Activated B cell treated with CpG ODN at 0.5 μM for 24 hours (primary cell): ENCODE data around the gene ZBTB5. TPM values are rescaled to one million over a fixed set of nuclear protein-coding genes. Genes with fewer than 3 reads are reported as not detected.
"Not testable (repeated sequence)": the region's sequence is repeated elsewhere in the genome, so short reads cannot be mapped to it uniquely, and the experiment has no call there.

Experiments used
- ATAC-seq: fragments of 200-7000 bp; cut with Tn5 transposase; one replicate; pipeline ENCODE4 v1.10.0; 2021; ENCODE audit warnings: low read depth, mild to moderate bottlenecking, moderate library complexity
- CTCF ChIA-PET: fragments of 350-600 bp; sonication (Branson Sonifier 250); formaldehyde crosslinking; loops from one replicate; lab custom pipeline; 2021; ENCODE audit warnings: antibody characterized with exemption; lab: Charles Lee
- POLR2A ChIA-PET: fragments of 350-600 bp; sonication (Branson Sonifier 250); formaldehyde crosslinking; loops from one replicate; lab custom pipeline; 2021; ENCODE audit warnings: antibody characterized with exemption; lab: Charles Lee
- DNase-seq: peaks from one replicate; pipeline ENCODE4 v3.0.0; 2022
- H3K27ac Mint-ChIP-seq: one replicate; pipeline ENCODE4 v1.8.0; 2020; ENCODE audit warnings: mixed read lengths
- H3K27me3 Mint-ChIP-seq: one replicate; pipeline ENCODE4 v1.8.0; 2021; ENCODE audit warnings: mixed read lengths
- H3K36me3 Mint-ChIP-seq: one replicate; pipeline ENCODE4 v1.8.0; 2021; ENCODE audit warnings: low read depth, mixed read lengths
- H3K4me1 Mint-ChIP-seq: one replicate; pipeline ENCODE4 v1.8.0; 2021; ENCODE audit warnings: mixed read lengths
- H3K4me3 Mint-ChIP-seq: one replicate; pipeline ENCODE4 v1.8.0; 2020; ENCODE audit warnings: mild to moderate bottlenecking, mixed read lengths
- H3K9me3 Mint-ChIP-seq: one replicate; pipeline ENCODE4 v1.8.0; 2020; ENCODE audit warnings: mixed read lengths
- CTCF ChIP-seq: fragments of 200-600 bp; IDR thresholded peaks from one replicate; pipeline ENCODE4 v1.8.0; 2022; ENCODE audit warnings: antibody characterized with exemption, mild to moderate bottlenecking
- intact Hi-C: fragments of 100-400 bp; cut with micrococcal nuclease; formaldehyde crosslinking; loops from one replicate; pipeline ENCODE4 v1.15.1; 2024
- total RNA-seq: library from RNA; stranded (reverse); gene quantifications from 2 replicates; pipeline ENCODE4 v1.2.3, GENCODE V29; 2022

Gene ZBTB5
- 26.5 and 28.1 TPM in 2 replicates for total RNA-seq

- Mint-ChIP-seq H3K27ac (peak within 1 kb of the TSS; percentile 98), H3K27me3 (no peaks in the 10 kb centered on the region), H3K36me3 (peaks cover 28% of the 10 kb centered on the region), H3K9me3 (no peaks in the 10 kb centered on the region), H3K4me3 (peak within 1 kb of the TSS; percentile 98), H3K4me1 (peaks cover 36% of the 10 kb centered on the region)
- ChIA-PET CTCF (interaction anchor here (0.5 kb wide), 1 partner anchor 905 kb away, joined by 3 read pairs; no protein-coding TSS in a partner anchor), POLR2A (interaction anchor here (0.6 to 2.5 kb wide), 29 partner anchors 11 to 806 kb away, joined by 3 to 25 read pairs (median 4); partner anchors contain the start of genes EXOSC3, FBXO10, GRHPR and POLR1E)
- ATAC-seq (peak; percentile 76), DNase-seq (peak; percentile 93)
- intact Hi-C loops, result loop anchor here (1.0 kb wide), 1 partner anchor 20 kb away; the partner anchor contains the start of gene POLR1E
- no peak for TF ChIP-seq CTCF
These were observed at the start of gene ZBTB5 for GRCh38 chr9:37465249-37466036. TSS of gene ZBTB5 (minus strand) at chr9:37465450. CDS start at chr9:37442551, 22,899 bp downstream.

- ChIA-PET CTCF (no interaction called here), POLR2A (interaction anchor here (0.6 kb wide), 1 partner anchor 1183 kb away, joined by 5 read pairs; no protein-coding TSS in a partner anchor)
- ATAC-seq (no peak), DNase-seq (no peak)
- no peaks in the 10 kb centered on the region for H3K9me3 Mint-ChIP-seq
- TF ChIP-seq CTCF, result no peak
- H3K36me3 Mint-ChIP-seq, result peaks cover 67% of the 10 kb centered on the region
- H3K4me1 Mint-ChIP-seq, result peaks cover 8% of the 10 kb centered on the region
- H3K27me3 Mint-ChIP-seq, result no peaks in the 10 kb centered on the region
- H3K27ac Mint-ChIP-seq, result no peak overlapping the region
- H3K4me3 Mint-ChIP-seq, result no peak overlapping the region
- intact Hi-C loops, result no loop called here
These were observed 49.7 kb upstream of the ZBTB5 start for GRCh38 chr9:37514999-37515398.

- POLR2A ChIA-PET, result interaction anchor here (0.6 kb wide), 1 partner anchor 1182 kb away, joined by 5 read pairs; no protein-coding TSS in a partner anchor
- ATAC-seq, H3K9me3 Mint-ChIP-seq, H3K27ac Mint-ChIP-seq, H3K4me3 Mint-ChIP-seq, intact Hi-C loops, DNase-seq, CTCF ChIA-PET, H3K27me3 Mint-ChIP-seq, H3K4me1 Mint-ChIP-seq: not testable (repeated sequence)
- peaks cover 64% of the 10 kb centered on the region for H3K36me3 Mint-ChIP-seq
These were observed 49.2 kb upstream of the ZBTB5 start for GRCh38 chr9:37514415-37514814.

DNA sequence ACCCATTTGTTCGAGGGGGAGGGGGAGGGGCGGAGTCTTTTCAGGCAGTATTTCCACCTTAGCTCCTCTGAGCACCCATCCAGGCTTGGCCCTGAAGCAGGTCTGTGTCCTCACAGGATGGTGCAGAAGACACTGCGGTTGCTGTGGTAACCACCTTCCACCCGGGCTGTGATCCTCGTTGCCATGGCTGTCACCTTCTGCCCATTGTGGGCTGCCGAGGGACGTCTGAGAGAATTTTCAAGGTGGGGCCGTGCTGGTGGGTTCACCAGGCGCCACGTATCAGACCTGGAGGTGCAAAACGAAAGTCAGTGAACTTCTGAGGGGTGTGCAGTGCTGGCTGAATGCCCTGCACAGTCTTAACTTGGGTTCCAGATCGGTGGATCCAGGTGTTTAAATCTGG is 47.2 kb upstream of the ZBTB5 start:
- ChIA-PET CTCF (no interaction called here), POLR2A (no interaction called here)
- no peak overlapping the region for H3K4me3 Mint-ChIP-seq
- H3K4me1 Mint-ChIP-seq, result peaks cover 8% of the 10 kb centered on the region
- no peak overlapping the region for H3K27ac Mint-ChIP-seq
- no peaks in the 10 kb centered on the region for H3K9me3 Mint-ChIP-seq
- no peak for TF ChIP-seq CTCF
- peaks cover 62% of the 10 kb centered on the region for H3K36me3 Mint-ChIP-seq
- intact Hi-C loops, result no loop called here
- H3K27me3 Mint-ChIP-seq, result no peaks in the 10 kb centered on the region
- DNase-seq (no peak), ATAC-seq (no peak)

- DNase-seq (no peak), ATAC-seq (peak; percentile 78)
- TF ChIP-seq CTCF, result no peak
- intact Hi-C loops, result no loop called here
- POLR2A ChIA-PET, result interaction anchor here (0.7 kb wide), 1 partner anchor 15 kb away, joined by 10 read pairs; no protein-coding TSS in a partner anchor
- Mint-ChIP-seq H3K27ac (no peak overlapping the region), H3K4me3 (no peak overlapping the region), H3K4me1 (peaks cover 8% of the 10 kb centered on the region), H3K27me3 (no peaks in the 10 kb centered on the region), H3K9me3 (no peaks in the 10 kb centered on the region), H3K36me3 (peaks cover 65% of the 10 kb centered on the region)
- CTCF ChIA-PET, result interaction anchor here (1.2 kb wide), 1 partner anchor 68 kb away, joined by 3 read pairs; no protein-coding TSS in a partner anchor
These were observed 46.1 kb upstream of the ZBTB5 start for GRCh38 chr9:37511016-37512010.

GRCh38 chr9:37510053-37510452 is 44.8 kb upstream of the ZBTB5 start:
- H3K27me3 Mint-ChIP-seq, intact Hi-C loops, POLR2A ChIA-PET, H3K9me3 Mint-ChIP-seq, H3K4me1 Mint-ChIP-seq, DNase-seq, H3K27ac Mint-ChIP-seq, H3K4me3 Mint-ChIP-seq, ATAC-seq: not testable (repeated sequence)
- CTCF ChIA-PET, result interaction anchor here (1.2 kb wide), 1 partner anchor 69 kb away, joined by 3 read pairs; no protein-coding TSS in a partner anchor
- peaks cover 64% of the 10 kb centered on the region for H3K36me3 Mint-ChIP-seq
